ENCODE measurements around the gene PPP1R3A. TPM values are rescaled to one million over a fixed set of nuclear protein-coding genes. Genes with fewer than 3 reads are reported as not detected.

The PPP1R3A gene
- total RNA-seq, 1 experiment from 2014 or later: not detected

DNA sequence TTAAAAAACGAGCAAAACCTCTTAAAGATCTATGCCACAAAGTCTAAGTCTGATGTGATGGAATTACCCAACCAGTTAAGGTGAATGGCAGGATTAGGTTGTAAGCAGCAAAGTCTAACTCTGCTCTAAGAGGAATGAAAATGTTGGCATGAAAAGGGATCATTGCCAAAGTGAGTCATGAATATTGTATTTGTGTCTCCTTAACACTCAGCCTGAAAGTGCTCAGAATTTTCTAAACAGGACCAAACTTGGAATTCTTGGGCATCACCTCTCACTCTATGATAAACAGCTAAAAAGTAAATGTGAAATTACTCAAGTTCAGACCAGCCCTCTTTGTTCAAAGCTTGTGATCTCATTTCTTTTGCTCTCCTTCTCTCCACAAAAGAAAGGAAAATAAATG, 27.0 kb downstream of the PPP1R3A start:
- Mint-ChIP-seq H3K27ac (no peak overlapping the region), H3K4me3 (no peak overlapping the region), H3K9me3 (no peaks in the 10 kb centered on the region; a peak in 1 of 5 replicates), H3K36me3 (ENCODE audit: insufficient read depth in 1 of 3, low read depth in 3 of 3) (no peaks in the 10 kb centered on the region; a peak in 1 of 7 replicates), H3K4me1 (0 out of 4 replicates have a peak, but pooled peaks cover 0 to 2% of the 10 kb centered on the region in 2 experiments), H3K27me3 (ENCODE audit: low read depth) (no peaks in the 10 kb centered on the region)
- Histone ChIP-seq H3K27me3 (ENCODE audit: insufficient read depth, low read length) (no peaks in the 10 kb centered on the region), H3K23me2 (ENCODE audit: insufficient read length, low read depth, low read length, poor library complexity, severe bottlenecking) (no peaks in the 10 kb centered on the region), H3K9ac (ENCODE audit: extremely low read depth, insufficient read length, low read length) (no peak overlapping the region), H2BK5ac (ENCODE audit: insufficient read length, low read length) (no peak overlapping the region), H3K23ac (ENCODE audit: insufficient read length, low read depth, low read length) (no peak overlapping the region), H3K79me2 (ENCODE audit: insufficient read depth, low read length) (no peaks in the 10 kb centered on the region), H3K79me1 (ENCODE audit: insufficient read depth, low read depth, low read length, poor library complexity, severe bottlenecking) (no peaks in the 10 kb centered on the region), H3K14ac (ENCODE audit: insufficient read depth, low read length) (no peak overlapping the region), H3K4me2 (ENCODE audit: insufficient read depth, insufficient read length, low read length) (no peak overlapping the region), H3K9me3 (ENCODE audit: control insufficient read depth, low read depth, low read length) (no peaks in the 10 kb centered on the region), H4K91ac (ENCODE audit: insufficient read length, low read depth, low read length) (no peak overlapping the region), H2BK20ac (ENCODE audit: low read depth, low read length, poor library complexity, severe bottlenecking) (no peak overlapping the region), H2AFZ (ENCODE audit: low read length) (no peak overlapping the region), H2BK15ac (ENCODE audit: low read depth, low read length) (no peak overlapping the region), H4K5ac (ENCODE audit: insufficient read length, low read depth, low read length) (no peak overlapping the region), H3T11ph (ENCODE audit: low read length) (no peak overlapping the region), H3K4ac (ENCODE audit: low read depth, low read length) (no peak overlapping the region), H2BK12ac (ENCODE audit: insufficient read length, low read depth, low read length) (no peak overlapping the region), H3K18ac (ENCODE audit: insufficient read length, low read depth, low read length) (no peak overlapping the region), H2AK5ac (ENCODE audit: insufficient read length, low read length) (no peak overlapping the region), H3K27ac (ENCODE audit: insufficient read length, low read depth, low read length) (no peak overlapping the region), H4K8ac (replicated peaks; ENCODE audit: insufficient read length, low read depth, low read length) (no peak overlapping the region), H3K56ac (ENCODE audit: insufficient read length, low read depth, low read length) (no peak overlapping the region), H2BK120ac (ENCODE audit: low read depth, low read length, poor library complexity, severe bottlenecking) (no peak overlapping the region), H4K20me1 (ENCODE audit: control insufficient read depth, insufficient read depth, insufficient read length) (no peaks in the 10 kb centered on the region), H3K4me1 (ENCODE audit: insufficient read depth, low read length) (no peaks in the 10 kb centered on the region)
- WGBS (ENCODE audit: extremely low coverage, insufficient read length, low lambda C conversion rate): no CpG with 5 or more reads among the region's 1 CpG
- no peak for DNase-seq
- no peak for TF ChIP-seq CTCF (conservative IDR thresholded peaks at IDR 0.05)

Measured in H9 (cell line).